ENCODE measurements around the gene CSNK2B. TPM values are rescaled to one million over a fixed set of nuclear protein-coding genes. Genes with fewer than 3 reads are reported as not detected.
A peak's percentile ranks its signal among the peaks of the same experiment; 100 is the strongest.

CSNK2B gene
- total RNA-seq, 1 donor from 2014 or later: 126 TPM

GRCh38 chr6:31634969-31635575 lies 30.8 kb upstream of the CSNK2B start:
- Mint-ChIP-seq H3K4me1 (peaks cover 2% of the 10 kb centered on the region), H3K27ac (no peak overlapping the region), H3K9me3 (no peaks in the 10 kb centered on the region), H3K27me3 (ENCODE audit: insufficient read depth, low read depth) (peaks cover 3% of the 10 kb centered on the region), H3K4me3 (no peak overlapping the region), H3K36me3 (peaks cover 49% of the 10 kb centered on the region)
- peaks cover 3% of the 10 kb centered on the region for H3K36me3 ChIP-seq
- H3K4me2 ChIP-seq: no peak overlapping the region
- H3K27ac ChIP-seq: no peak overlapping the region
- TF ChIP-seq EZH2phosphoT487 (IDR thresholded peaks at IDR 0.05): no peak
- no peak for TF ChIP-seq CTCF (IDR thresholded peaks at IDR 0.05)
- TF ChIP-seq EZH2 (IDR thresholded peaks at IDR 0.05): no peak
- no peak overlapping the region for H3K9ac ChIP-seq
- H4K20me1 ChIP-seq (ENCODE audit: low read depth): peaks cover 68% of the 10 kb centered on the region
- no peak overlapping the region for H2AFZ ChIP-seq (replicated peaks)
- H3K4me3 ChIP-seq: no peak overlapping the region
- H3F3A ChIP-seq (ENCODE audit: low read depth): peaks cover 85% of the 10 kb centered on the region
- H3K27me3 ChIP-seq: no peaks in the 10 kb centered on the region
- no peaks in the 10 kb centered on the region for H3K4me1 ChIP-seq
- H3K79me2 ChIP-seq (ENCODE audit: low read depth): peaks cover 25% of the 10 kb centered on the region
- no peak for DNase-seq (ENCODE audit: low spot score)
- H3K9me3 ChIP-seq (ENCODE audit: low read depth): no peaks in the 10 kb centered on the region

GRCh38 chr6:31636698-31637596 lies 28.9 kb upstream of the CSNK2B start:
- Histone ChIP-seq H3K9me3 (ENCODE audit: low read depth) (no peaks in the 10 kb centered on the region), H3F3A (ENCODE audit: low read depth) (peaks cover 81% of the 10 kb centered on the region), H3K4me1 (no peaks in the 10 kb centered on the region), H3K36me3 (peaks cover 3% of the 10 kb centered on the region), H3K9ac (no peak overlapping the region), H3K27ac (peak overlapping the region; percentile 37), H4K20me1 (ENCODE audit: low read depth) (peaks cover 57% of the 10 kb centered on the region), H3K4me3 (no peak overlapping the region), H3K79me2 (ENCODE audit: low read depth) (peaks cover 21% of the 10 kb centered on the region), H3K27me3 (no peaks in the 10 kb centered on the region), H2AFZ (replicated peaks) (no peak overlapping the region), H3K4me2 (no peak overlapping the region)
- H3K36me3 Mint-ChIP-seq: peaks cover 50% of the 10 kb centered on the region
- DNase-seq (ENCODE audit: low spot score): no peak
- no peak for TF ChIP-seq EZH2 (IDR thresholded peaks at IDR 0.05)
- TF ChIP-seq CTCF (IDR thresholded peaks at IDR 0.05): no peak
- TF ChIP-seq EZH2phosphoT487 (IDR thresholded peaks at IDR 0.05): no peak
- H3K4me1 Mint-ChIP-seq: peaks cover 2% of the 10 kb centered on the region
- H3K27me3 Mint-ChIP-seq (ENCODE audit: insufficient read depth, low read depth): peaks cover 2% of the 10 kb centered on the region
- no peak overlapping the region for H3K4me3 Mint-ChIP-seq
- H3K9me3 Mint-ChIP-seq: no peaks in the 10 kb centered on the region
- H3K27ac Mint-ChIP-seq: no peak overlapping the region

- Histone ChIP-seq H3K4me2 (no peak overlapping the region), H4K20me1 (ENCODE audit: low read depth) (peaks cover 44% of the 10 kb centered on the region), H3K9me3 (ENCODE audit: low read depth) (no peaks in the 10 kb centered on the region), H3K9ac (no peak overlapping the region), H3F3A (ENCODE audit: low read depth) (peaks cover 62% of the 10 kb centered on the region), H2AFZ (replicated peaks) (no peak overlapping the region), H3K36me3 (peaks cover under 1% of the 10 kb centered on the region), H3K27me3 (no peaks in the 10 kb centered on the region), H3K27ac (no peak overlapping the region), H3K4me3 (no peak overlapping the region), H3K4me1 (no peaks in the 10 kb centered on the region), H3K79me2 (ENCODE audit: low read depth) (peaks cover 3% of the 10 kb centered on the region)
- no peaks in the 10 kb centered on the region for H3K9me3 Mint-ChIP-seq
- no peak for TF ChIP-seq CTCF (IDR thresholded peaks at IDR 0.05)
- no peak for TF ChIP-seq EZH2phosphoT487 (IDR thresholded peaks at IDR 0.05)
- TF ChIP-seq EZH2 (IDR thresholded peaks at IDR 0.05): no peak
- no peak overlapping the region for H3K4me3 Mint-ChIP-seq
- no peak for DNase-seq (ENCODE audit: low spot score)
- H3K36me3 Mint-ChIP-seq: peaks cover 45% of the 10 kb centered on the region
- peaks cover 2% of the 10 kb centered on the region for H3K27me3 Mint-ChIP-seq (ENCODE audit: insufficient read depth, low read depth)
- no peaks in the 10 kb centered on the region for H3K4me1 Mint-ChIP-seq
- no peak overlapping the region for H3K27ac Mint-ChIP-seq
These were observed 26.8 kb upstream of the CSNK2B start for GRCh38 chr6:31639043-31639442.
